Kidney epithelial cell (primary cell): ENCODE data around the gene ALDH7A1. TPM values are rescaled to one million over a fixed set of nuclear protein-coding genes. Genes with fewer than 3 reads are reported as not detected.

Source experiments
- DNase-seq: peaks from one replicate; pipeline ENCODE4 v3.0.0-alpha.2; 2010; ENCODE audit warnings: low read depth
- H3K27me3 ChIP-seq: 2 replicates; pipeline ENCODE4 v1.6.0; 2011; ENCODE audit warnings: low read length; ENCODE audit not compliant: control insufficient read depth, insufficient read depth
- H3K36me3 ChIP-seq: 2 replicates; pipeline ENCODE4 v1.5.1; 2011; ENCODE audit warnings: low read length; ENCODE audit not compliant: control insufficient read depth, insufficient read depth
- H3K4me3 ChIP-seq: 2 replicates; pipeline ENCODE4 v1.5.1; 2011; ENCODE audit warnings: low read depth, mild to moderate bottlenecking, control low read depth, low read length
- CTCF ChIP-seq: IDR thresholded peaks from 2 replicates; pipeline ENCODE4 v1.5.1; 2011; ENCODE audit warnings: mild to moderate bottlenecking, moderate library complexity, low read length, control low read depth, inconsistent platforms; ENCODE audit not compliant: insufficient read depth, poor library complexity, severe bottlenecking
- total RNA-seq: library from RNA; depleted of rRNA; stranded (reverse); fragments of >200 nt; gene quantifications from 2 replicates; pipeline ENCODE4 v1.2.3, GENCODE V29; 2015

Gene ALDH7A1
- total RNA-seq, 1 donor from 2014 or later = 35.2 TPM

DNA sequence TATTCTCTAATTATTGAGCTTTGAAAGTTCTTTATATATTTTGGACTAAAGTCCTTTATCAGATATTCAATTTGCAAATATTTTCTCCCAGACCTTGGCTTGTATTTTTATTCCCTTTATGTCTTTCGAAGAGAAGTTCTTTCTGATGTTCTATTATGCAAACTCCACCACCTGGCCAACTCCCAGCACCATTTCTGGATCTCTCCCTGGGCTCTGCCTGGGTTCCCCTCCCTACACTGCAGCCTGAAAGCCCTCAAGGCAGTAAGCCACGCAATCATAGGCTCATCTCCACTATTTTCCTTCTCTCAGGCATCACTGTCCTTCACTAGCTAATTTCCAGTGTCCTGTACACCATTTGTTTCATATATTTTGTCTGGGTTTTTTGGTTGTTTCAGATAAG, 95.7 kb downstream of the ALDH7A1 start:
- no peak for DNase-seq
- H3K4me3 ChIP-seq = no peak overlapping the region
- H3K36me3 ChIP-seq = no peaks in the 10 kb centered on the region
- no peaks in the 10 kb centered on the region for H3K27me3 ChIP-seq
- no peak for TF ChIP-seq CTCF

DNA sequence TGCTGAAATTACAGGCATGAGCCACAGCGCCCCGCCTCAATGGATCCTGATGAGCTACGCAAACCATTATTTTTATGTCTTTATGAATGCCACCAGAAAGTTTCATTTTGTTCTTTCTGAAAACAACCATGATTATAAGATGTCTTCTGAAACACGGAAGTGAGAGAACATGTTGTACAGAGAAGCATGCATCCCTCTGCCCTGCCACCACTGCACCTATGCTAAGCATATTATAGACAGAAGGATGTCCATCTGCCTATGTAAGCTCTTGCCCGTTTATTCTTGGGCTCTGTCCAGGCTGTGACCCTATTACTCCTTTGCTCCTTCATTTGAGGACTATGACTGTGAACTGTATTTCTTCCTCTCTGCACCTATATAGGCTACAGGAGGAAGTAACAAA, 97.5 kb downstream of the ALDH7A1 start:
- TF ChIP-seq CTCF = no peak
- Histone ChIP-seq H3K36me3 (peaks cover 2% of the 10 kb centered on the region), H3K27me3 (no peaks in the 10 kb centered on the region), H3K4me3 (no peak overlapping the region)
- no peak for DNase-seq

DNA sequence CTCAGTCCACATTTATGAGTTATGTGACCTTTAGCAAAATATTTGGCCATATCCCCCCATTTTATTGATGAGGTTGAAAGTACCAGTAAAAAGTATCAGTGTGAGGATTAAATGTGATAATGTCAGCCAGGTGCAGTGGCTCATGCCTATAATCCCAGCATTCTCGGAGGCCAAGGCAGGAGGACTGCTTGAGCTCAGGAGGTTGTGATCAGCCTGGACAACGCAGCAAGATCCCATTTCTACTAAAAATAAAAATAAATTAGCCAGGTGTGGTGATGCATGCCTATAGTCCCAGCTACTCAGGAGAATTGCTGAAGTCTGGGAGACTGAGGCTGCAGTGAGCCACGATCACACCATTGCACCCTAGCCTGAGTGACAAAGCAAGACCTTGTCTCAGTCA, 100.6 kb downstream of the ALDH7A1 start:
- Histone ChIP-seq H3K36me3 (peaks cover 2% of the 10 kb centered on the region), H3K27me3 (no peaks in the 10 kb centered on the region), H3K4me3 (no peak overlapping the region)
- TF ChIP-seq CTCF = no peak
- no peak for DNase-seq

DNA sequence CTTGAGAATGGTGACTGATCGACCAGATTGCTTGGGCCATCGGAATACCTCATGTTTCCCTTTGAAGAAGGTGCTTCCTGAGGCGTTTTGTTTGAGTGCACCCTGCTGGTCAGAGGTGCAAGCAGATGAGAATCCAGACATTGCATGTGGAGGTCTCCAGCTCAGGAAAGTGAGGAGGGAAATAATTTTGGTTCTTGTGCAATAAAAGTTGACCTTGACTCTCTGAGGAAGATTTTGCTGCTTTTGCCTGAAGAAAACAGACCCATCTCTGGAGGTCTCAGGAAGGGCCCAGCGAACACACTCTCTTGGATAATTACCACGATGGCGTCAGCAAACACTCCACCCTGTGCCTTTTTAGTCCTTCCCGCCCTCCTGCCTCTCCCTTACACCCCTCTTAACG, 102.1 kb downstream of the ALDH7A1 start:
- Histone ChIP-seq H3K27me3 (no peaks in the 10 kb centered on the region), H3K36me3 (peaks cover 2% of the 10 kb centered on the region), H3K4me3 (no peak overlapping the region)
- peak; percentile 18 for TF ChIP-seq CTCF
- no peak for DNase-seq

DNA sequence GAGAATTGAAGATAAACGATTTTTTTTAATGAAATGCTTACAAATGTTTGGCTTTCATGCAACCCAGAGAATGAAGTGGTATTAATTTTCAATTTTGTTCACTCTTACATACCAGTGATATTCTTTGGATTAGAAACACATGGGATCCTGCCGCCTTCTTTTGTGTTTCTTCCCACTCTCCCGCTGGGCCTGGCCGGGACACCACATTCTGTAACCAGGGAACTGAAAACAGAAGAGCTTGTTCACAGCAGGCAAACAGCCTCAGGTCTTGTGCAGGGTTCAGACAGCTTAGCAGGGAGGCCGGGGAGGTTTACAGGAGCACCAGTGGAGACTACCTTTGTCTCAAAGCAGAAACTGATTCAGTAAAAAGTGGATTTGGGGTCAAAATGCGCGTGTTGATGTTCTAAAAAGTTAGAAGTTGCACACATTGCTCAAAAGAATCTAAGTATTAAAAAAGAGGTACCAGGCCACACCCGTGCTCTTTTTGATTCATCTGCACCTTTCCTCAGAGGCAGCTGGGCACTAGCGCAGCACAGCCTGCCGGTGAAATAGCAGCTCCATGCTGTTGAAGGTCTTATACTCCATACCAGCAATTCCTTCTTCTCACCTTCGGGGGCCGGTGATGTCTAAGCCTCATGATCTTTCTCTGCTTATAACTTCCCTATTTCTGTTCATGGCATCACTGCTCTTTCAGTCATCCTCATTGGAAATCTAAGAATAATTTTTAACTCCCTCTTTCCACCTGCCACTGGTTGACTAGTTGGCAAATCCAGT, 104.7 kb downstream of the ALDH7A1 start:
- no peak for DNase-seq
- Histone ChIP-seq H3K27me3 (no peaks in the 10 kb centered on the region), H3K4me3 (no peak overlapping the region), H3K36me3 (peaks cover 2% of the 10 kb centered on the region)
- TF ChIP-seq CTCF = peak; percentile 7
